Measurements from ENCODE around the gene PARD3B.

DNA sequence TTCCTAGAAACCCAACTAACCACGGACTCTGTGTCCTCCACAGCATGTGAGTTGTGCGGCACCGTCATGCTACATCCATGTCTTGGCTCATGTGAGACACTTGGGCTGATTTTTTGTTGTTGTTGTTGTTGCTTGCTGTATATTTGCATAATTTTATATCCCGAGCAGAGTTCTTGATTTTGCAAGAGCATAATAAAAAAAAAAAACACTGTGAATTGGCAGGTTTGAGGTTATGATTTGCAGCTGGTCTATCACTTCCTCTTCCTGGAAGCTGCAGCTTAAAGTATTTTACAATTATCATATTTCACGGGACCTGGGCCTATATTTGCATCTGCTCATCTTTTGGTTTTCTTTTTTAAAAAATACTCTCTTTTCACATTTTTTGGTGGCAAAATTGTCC, 994.8 kb downstream of the PARD3B start:
- TF ChIP-seq CTCF (IDR thresholded peaks at IDR 0.05) (no peak), POLR2A (IDR thresholded peaks at IDR 0.05) (no peak)
